OCI-LY1 (cell line): Measurements from ENCODE around the gene RAB22A.

Experiments used
- H2AFZ ChIP-seq: fragments of 200-600 bp; sonication (generic), shearing (Covaris generic); 2 replicates; pipeline ENCODE4 v1.6.0; 2014; ENCODE audit warnings: antibody characterized with exemption, mild to moderate bottlenecking, low read length
- H3F3A ChIP-seq: fragments of 200-600 bp; sonication (generic), shearing (Covaris generic); 2 replicates; pipeline ENCODE4 v1.6.0; 2014; ENCODE audit warnings: mild to moderate bottlenecking, antibody characterized with exemption, low read length, moderate library complexity; ENCODE audit not compliant: insufficient read depth
- H3K27ac ChIP-seq: fragments of 200-600 bp; sonication (generic); 2 replicates; pipeline ENCODE4 v1.5.1; 2014; ENCODE audit warnings: low read length, mixed run types, mild to moderate bottlenecking, low read depth; ENCODE audit not compliant: poor library complexity, severe bottlenecking
- H3K27me3 ChIP-seq: fragments of 200-600 bp; sonication (generic); 2 replicates; pipeline ENCODE4 v1.6.0; 2014; ENCODE audit warnings: antibody characterized with exemption, mild to moderate bottlenecking, low read length, moderate library complexity; ENCODE audit not compliant: insufficient read depth
- H3K36me3 ChIP-seq: fragments of 200-600 bp; sonication (generic); 2 replicates; pipeline ENCODE4 v1.6.1; 2014; ENCODE audit warnings: mild to moderate bottlenecking, antibody characterized with exemption, low read length, moderate library complexity, mixed read lengths; ENCODE audit not compliant: insufficient read depth
- H3K4me1 ChIP-seq: fragments of 200-600 bp; sonication (generic); 2 replicates; pipeline ENCODE4 v1.5.1; 2014; ENCODE audit warnings: mild to moderate bottlenecking, low read length, moderate library complexity; ENCODE audit not compliant: insufficient read depth, severe bottlenecking
- H3K4me2 ChIP-seq: fragments of 200-600 bp; sonication (generic), shearing (Covaris generic); 2 replicates; pipeline ENCODE4 v1.6.1; 2014; ENCODE audit warnings: low read length
- H3K4me3 ChIP-seq: fragments of 200-600 bp; sonication (generic); 2 replicates; pipeline ENCODE4 v1.5.1; 2014; ENCODE audit warnings: low read length, low read depth, mild to moderate bottlenecking, mixed read lengths; ENCODE audit not compliant: poor library complexity, severe bottlenecking
- H3K79me2 ChIP-seq: fragments of 200-600 bp; shearing (Covaris generic); 2 replicates; pipeline ENCODE4 v1.6.1; 2016; ENCODE audit warnings: mixed run types, low read length, mixed read lengths; ENCODE audit not compliant: insufficient read depth
- H3K9ac ChIP-seq: fragments of 200-600 bp; sonication (generic), shearing (Covaris generic); 2 replicates; pipeline ENCODE4 v1.6.1; 2014; ENCODE audit warnings: mild to moderate bottlenecking, low read length, mixed read lengths
- H3K9me2 ChIP-seq: fragments of 200-600 bp; sonication (generic), shearing (Covaris generic); 2 replicates; pipeline ENCODE4 v1.6.1; 2014; ENCODE audit warnings: low read depth, mild to moderate bottlenecking, low read length, mixed read lengths
- H3K9me3 ChIP-seq: fragments of 200-600 bp; shearing (Covaris generic); 2 replicates; pipeline ENCODE4 v1.6.1; 2014; ENCODE audit warnings: low read length, mixed read lengths
- H4K20me1 ChIP-seq: fragments of 200-600 bp; sonication (generic), shearing (Covaris generic); 2 replicates; pipeline ENCODE4 v1.6.0; 2016; ENCODE audit warnings: mild to moderate bottlenecking, low read length; ENCODE audit not compliant: insufficient read depth
- EZH2 ChIP-seq: fragments of 200-600 bp; sonication (generic), shearing (Covaris generic); IDR thresholded peaks from 2 replicates; pipeline ENCODE4 v1.8.0; 2017; ENCODE audit warnings: borderline replicate concordance, mixed run types, mild to moderate bottlenecking, antibody characterized with exemption, low read length, moderate library complexity, mixed read lengths
- TF ChIP-seq, protein P1 (sequence below): fragments of 200-600 bp; sonication (generic), shearing (Covaris generic); IDR thresholded peaks from 2 replicates; pipeline ENCODE4 v1.5.1; 2017; ENCODE audit warnings: mild to moderate bottlenecking, antibody characterized with exemption, low read length, moderate library complexity, mixed read lengths

RAB22A gene

DNA sequence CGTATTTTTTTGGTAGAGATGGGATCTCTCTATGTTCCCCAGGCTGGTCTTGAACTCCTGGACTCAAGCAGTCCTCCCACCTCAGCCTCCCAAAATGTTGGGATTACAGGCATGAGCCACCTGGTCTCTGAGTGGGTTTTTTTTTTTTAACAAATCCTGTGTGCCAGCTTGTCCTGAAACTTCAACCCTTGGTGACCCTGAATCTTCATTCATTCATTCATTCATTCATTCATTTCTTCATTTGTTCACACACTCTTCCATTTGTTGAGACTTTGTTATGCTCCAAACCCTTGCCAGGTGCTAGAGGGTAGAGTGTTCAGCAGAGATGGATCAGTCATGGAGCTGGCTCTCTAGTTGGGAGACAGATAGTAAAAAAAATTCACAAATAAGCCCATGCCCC is 67.5 kb downstream of the RAB22A start:
- Histone ChIP-seq H3K79me2 (no peaks in the 10 kb centered on the region), H3K27ac (no peak overlapping the region), H3K4me2 (no peak overlapping the region), H3K4me3 (no peak overlapping the region), H3K9me2 (no peaks in the 10 kb centered on the region), H3K9ac (no peak overlapping the region), H2AFZ (no peak overlapping the region), H3F3A (no peaks in the 10 kb centered on the region), H3K4me1 (no peaks in the 10 kb centered on the region), H3K9me3 (peaks cover 8% of the 10 kb centered on the region; the same call in 1 of the 2 replicates), H4K20me1 (no peaks in the 10 kb centered on the region), H3K27me3 (peaks cover 4% of the 10 kb centered on the region; the same call in 1 of the 2 replicates), H3K36me3 (no peaks in the 10 kb centered on the region)
- TF ChIP-seq, protein P1, sequence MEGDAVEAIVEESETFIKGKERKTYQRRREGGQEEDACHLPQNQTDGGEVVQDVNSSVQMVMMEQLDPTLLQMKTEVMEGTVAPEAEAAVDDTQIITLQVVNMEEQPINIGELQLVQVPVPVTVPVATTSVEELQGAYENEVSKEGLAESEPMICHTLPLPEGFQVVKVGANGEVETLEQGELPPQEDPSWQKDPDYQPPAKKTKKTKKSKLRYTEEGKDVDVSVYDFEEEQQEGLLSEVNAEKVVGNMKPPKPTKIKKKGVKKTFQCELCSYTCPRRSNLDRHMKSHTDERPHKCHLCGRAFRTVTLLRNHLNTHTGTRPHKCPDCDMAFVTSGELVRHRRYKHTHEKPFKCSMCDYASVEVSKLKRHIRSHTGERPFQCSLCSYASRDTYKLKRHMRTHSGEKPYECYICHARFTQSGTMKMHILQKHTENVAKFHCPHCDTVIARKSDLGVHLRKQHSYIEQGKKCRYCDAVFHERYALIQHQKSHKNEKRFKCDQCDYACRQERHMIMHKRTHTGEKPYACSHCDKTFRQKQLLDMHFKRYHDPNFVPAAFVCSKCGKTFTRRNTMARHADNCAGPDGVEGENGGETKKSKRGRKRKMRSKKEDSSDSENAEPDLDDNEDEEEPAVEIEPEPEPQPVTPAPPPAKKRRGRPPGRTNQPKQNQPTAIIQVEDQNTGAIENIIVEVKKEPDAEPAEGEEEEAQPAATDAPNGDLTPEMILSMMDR, result no peak
- no peak for TF ChIP-seq EZH2

GRCh38 chr20:58377766-58378401 is 68.4 kb downstream of the RAB22A start:
- Histone ChIP-seq H3F3A (no peaks in the 10 kb centered on the region), H2AFZ (no peak overlapping the region), H3K9me2 (no peaks in the 10 kb centered on the region), H3K9me3 (peaks cover 10% of the 10 kb centered on the region; the same call in 1 of the 2 replicates), H3K4me2 (no peak overlapping the region), H3K4me3 (no peak overlapping the region), H3K4me1 (no peaks in the 10 kb centered on the region), H3K36me3 (no peaks in the 10 kb centered on the region; the same call in 1 of the 2 replicates), H3K79me2 (no peaks in the 10 kb centered on the region), H4K20me1 (no peaks in the 10 kb centered on the region), H3K27me3 (peaks cover 4% of the 10 kb centered on the region; the same call in 1 of the 2 replicates), H3K9ac (no peak overlapping the region), H3K27ac (no peak overlapping the region)
- TF ChIP-seq EZH2, result no peak

DNA sequence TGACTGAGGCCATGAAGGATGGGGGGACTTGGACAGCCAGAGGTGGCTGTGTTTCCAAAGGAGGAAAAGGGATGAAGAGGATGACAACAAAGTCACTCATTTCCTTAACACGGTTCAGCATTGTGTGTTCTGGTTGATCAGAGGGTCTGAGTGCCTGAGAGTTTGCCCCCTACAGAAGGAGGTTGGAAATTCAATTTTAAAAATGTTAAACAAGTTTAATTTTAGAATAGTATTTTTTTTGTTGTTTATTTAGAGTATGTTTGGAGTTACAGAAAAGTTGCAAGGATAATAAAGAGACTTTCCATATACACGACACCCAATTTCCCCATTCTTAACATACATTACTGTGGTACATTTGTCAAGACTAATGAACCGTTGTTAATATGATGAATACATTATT is 69.2 kb downstream of the RAB22A start:
- no peaks in the 10 kb centered on the region for H3F3A ChIP-seq
- no peak overlapping the region for H3K27ac ChIP-seq
- H3K4me1 ChIP-seq, result no peaks in the 10 kb centered on the region
- H3K9me3 ChIP-seq, result peaks cover 10% of the 10 kb centered on the region; the same call in 1 of the 2 replicates
- H3K27me3 ChIP-seq, result peaks cover 4% of the 10 kb centered on the region; the same call in 1 of the 2 replicates
- H3K4me2 ChIP-seq, result no peak overlapping the region
- H3K9me2 ChIP-seq, result no peaks in the 10 kb centered on the region
- H4K20me1 ChIP-seq, result no peaks in the 10 kb centered on the region
- H2AFZ ChIP-seq, result no peak overlapping the region
- H3K79me2 ChIP-seq, result no peaks in the 10 kb centered on the region
- H3K9ac ChIP-seq, result no peak overlapping the region
- TF ChIP-seq EZH2, result no peak
- TF ChIP-seq, protein P1, result peak; percentile 28; the same call in 1 of the 2 replicates
- H3K4me3 ChIP-seq, result no peak overlapping the region
- no peaks in the 10 kb centered on the region; the same call in 1 of the 2 replicates for H3K36me3 ChIP-seq
